HG03558 (cell line): ENCODE results near the gene ZYG11A.

Experiments used
- ATAC-seq: cut with Tn5 transposase; IDR thresholded peaks from one replicate; pipeline ENCODE4 v1.9.1; 2021; ENCODE audit warnings: moderate number of reproducible peaks; ENCODE audit not compliant: unreplicated experiment; ENCODE audit errors: extremely low read depth

ZYG11A gene

DNA sequence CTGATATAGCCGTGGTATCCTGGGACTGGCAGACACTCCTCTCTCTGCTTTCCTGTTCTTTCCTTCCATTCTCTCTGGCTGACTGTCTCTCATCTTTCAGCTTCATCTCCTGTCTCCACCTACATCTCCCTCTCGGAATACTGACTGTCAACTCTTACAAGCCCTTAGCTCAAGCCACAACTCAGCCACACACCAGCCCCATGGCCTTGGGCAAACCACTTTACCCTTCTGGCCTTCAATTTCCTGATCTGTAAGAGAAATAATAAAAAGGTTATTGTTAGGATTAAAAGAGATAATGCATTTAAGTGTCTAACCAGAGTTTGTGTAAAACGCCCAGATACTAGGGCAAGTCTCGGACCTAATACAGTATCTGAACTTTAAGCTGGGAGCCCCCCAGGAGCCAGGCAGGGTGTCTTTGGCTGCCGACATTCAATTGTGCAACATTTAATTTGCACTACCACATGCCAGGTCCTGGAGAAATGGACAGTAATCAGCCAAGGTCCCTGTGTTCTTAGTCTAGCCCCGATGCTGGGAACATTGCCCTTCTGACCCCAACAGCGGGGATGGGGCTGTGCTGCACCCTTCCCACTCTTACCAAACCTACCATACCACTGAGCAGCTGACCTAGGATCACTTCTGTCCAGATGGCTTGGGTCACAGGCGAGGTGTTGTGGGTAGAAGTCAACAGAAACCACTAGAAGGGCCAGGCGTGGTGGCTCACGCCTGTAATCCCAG, 73.8 kb downstream of the ZYG11A start:
- no peak for ATAC-seq

DNA sequence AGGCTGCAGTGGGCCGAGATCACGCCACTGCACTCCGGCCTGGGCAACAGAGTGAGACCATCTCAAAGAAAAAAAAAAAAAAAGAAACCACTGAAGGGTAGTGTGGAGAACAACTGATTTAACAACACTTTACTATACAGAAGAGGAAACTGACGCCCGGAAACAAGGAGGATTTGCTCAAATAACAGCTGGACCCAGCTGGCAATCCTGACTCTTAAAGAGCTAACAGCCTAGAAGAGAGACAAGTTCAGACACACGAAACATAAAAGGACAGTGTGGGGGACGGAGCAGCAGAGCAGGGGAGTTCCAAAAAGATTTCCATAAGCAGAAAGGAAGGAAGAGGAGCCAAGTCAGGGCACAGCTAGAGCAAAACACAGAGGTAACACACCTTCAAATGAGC, 74.6 kb downstream of the ZYG11A start:
- ATAC-seq = no peak

DNA sequence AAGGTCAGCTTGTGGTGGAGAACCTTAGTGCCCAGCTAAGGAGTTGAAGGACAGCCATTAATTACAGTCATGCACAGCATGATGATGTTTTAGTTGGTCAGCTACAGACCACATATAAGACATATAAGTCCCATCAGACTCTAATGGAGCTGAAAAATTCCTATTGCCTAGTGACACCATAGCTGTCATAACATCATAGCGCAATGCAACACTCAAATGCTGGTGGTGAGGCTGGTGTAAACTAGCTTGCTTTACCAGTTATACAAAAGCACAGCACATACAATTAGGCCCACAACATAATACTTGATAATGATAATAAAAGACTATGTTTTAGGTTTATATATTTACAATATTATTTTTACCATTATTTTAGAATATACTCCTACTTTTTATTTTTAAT, 75.0 kb downstream of the ZYG11A start:
- no peak for ATAC-seq

DNA sequence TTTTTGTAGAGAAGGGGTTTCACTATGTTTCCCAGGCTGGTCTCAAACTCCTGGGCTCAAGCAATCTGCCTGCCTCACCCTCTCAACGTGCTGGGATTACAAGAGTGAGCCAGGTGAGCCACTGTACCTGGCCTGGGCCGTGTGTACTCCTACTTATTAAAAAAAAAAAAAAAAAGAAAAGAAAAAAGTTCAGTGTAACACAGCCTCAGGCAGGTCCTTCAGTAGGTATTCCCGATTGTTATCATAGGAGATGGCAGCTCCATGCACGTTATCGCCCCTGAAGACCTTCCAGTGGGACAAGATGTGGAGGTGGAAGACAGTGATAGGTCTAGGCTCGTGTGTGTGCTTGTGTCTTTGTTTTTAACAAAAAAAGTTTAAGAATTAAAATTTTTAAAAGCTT, 75.6 kb downstream of the ZYG11A start:
- ATAC-seq = no peak

- no peak for ATAC-seq
These were observed 76.6 kb downstream of the ZYG11A start for GRCh38 chr1:52919051-52919722.

DNA sequence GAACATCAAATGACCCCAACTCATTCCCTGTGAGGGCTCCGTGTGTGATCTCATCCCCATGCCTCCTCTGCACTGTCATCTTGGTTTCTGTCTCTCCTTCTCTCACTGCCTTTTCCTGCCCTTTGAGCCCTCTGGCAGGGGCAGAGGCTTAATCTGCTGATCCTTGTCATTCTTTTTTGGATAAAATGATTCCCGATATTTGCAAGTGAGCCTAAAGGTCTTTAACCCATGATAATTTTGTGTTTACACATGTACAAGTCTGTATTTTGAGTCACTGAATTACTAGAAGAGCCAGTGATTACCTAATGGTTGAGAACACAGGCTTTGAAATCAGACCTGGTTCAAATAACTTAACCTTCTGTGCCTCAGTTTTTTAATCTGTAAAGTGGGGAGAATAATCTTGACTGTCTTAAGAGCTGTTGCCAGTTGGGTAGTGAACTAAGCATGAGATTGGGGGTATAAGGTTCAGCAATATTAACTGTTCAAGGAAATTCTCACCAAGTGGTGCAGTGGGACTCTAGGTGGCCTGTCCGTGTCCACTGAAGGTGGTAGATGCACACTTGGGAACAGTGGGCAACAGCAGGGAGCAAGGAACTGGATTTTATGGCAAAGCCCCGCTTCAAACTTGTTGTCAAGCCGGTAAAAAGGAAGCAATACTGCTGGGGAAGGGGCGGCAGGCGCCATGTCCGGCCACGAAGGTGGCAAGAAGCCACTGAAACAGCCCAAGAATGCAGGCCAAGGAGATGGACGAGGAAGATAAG, 77.3 kb downstream of the ZYG11A start:
- no peak for ATAC-seq

GRCh38 chr1:52920791-52921291, 78.3 kb downstream of the ZYG11A start:
- no peak for ATAC-seq

DNA sequence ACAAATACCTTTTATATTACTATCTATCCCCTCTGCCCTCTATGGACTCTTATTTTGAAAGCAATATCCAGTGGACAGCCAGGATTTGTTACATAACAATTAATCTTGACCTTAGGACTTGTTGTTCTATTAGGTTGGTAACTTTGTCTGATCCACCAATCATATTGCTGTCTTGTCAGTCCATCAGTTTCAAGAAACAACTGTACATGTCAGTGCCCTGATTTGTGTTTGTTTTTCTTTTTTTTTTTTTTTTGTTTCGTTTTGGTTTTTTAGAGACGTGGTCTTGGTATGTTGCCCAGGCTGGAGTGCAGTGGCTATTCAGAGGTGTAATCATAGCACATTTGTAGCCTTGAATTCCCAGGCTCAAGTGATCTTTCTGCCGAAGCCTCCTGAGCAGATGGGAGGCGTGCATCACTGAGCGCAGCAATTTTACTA, 83.0 kb downstream of the ZYG11A start:
- ATAC-seq = no peak

DNA sequence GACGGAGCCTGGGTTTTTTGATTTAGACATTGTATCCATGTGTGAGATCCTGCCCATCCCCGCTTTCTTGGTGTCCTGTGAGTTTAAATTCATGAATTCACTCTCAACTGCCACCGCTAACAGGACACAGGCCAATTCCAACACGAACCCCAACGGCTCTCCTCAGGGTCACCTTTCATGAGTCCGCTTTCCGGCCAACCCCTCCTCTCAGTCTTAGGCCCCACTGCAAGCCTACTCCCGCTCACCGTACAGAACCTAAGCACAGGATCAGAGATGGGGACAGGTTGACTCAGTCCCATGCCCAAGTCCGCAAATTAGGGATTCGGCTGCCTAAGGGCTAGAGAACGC, 84.3 kb downstream of the ZYG11A start:
- ATAC-seq = no peak

DNA sequence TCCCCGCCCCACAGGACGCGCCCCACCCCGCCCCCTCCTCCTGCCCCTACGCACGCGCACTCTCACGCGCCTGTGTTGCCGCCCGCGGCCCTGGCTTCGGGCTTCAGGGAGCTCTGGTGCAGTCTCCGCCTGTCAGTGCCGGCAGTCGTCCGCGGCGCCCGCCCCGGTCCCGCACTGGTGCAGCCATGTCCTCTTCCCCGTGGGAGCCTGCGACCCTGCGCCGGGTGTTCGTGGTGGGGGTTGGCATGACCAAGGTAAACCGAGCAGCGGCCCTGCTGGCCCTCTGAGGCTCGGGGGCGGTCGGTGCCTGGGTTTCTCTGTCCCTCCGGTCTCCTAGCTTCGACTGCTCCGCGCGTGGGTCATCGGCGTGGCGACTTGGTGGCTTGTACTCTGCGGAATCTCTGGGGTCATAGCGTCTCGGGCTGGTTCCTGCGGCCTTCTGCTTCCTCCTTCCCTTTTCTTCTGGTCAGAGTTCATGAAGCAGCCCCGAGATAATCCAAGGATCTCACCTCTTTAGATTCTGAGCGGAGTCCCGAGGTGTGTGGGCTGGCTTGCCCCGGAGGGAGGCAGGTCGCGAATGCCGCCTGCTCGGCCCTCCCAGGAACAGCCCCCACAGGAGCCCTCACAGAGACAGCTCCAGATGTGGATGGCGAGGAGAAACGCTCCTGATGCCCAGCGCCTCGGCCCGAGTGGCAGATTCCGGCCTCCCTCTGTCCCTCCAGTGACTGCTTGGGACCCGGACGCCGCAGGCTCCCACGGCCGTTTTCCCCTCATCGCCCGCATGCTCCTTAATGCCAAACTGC, 84.9 kb downstream of the ZYG11A start, which contains the start of gene SCP2:
TSS of gene SCP2 (plus strand) at position 65 of the 803 bp plus-strand sequence. CDS start at position 186, 121 bp downstream.
- ATAC-seq = no peak

DNA sequence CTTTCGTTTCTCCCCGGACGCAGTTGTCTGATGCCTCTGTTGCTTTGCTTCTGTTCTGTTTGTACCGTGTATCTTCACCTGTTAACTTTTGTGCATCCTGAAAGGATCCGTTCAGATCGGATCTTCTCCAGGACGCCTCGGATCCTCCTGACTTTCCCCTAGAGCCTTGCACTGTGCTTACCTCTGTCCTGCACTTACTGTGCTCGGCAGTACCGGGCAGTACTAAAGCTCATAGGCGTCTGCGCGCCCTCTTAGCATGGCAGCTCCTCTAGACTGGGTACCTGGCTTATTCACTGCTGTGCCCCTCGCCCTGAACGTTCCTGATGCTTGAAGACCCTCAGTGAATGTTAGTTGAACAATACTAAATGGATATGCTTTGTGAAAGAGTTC, 85.5 kb downstream of the ZYG11A start:
- ATAC-seq = no peak

DNA sequence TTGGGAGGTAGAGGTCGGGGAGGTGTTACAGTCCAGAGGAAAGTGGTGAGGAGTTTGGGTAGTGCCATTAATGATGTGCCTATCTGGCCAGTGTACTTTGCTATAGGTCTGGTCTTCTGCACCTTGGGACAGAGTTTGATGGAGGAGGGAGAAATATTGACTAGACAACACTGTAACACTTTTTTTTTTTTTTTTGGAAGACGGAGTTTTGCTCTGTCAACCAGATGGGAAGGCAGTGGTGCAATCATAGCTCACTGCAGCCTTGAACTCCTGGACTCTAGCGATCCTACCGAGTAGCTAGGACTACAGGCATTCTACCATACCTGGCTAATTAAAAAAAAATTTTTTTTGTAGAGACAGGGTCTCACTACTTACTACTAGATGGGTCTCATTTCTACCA, 86.5 kb downstream of the ZYG11A start:
- no peak for ATAC-seq

DNA sequence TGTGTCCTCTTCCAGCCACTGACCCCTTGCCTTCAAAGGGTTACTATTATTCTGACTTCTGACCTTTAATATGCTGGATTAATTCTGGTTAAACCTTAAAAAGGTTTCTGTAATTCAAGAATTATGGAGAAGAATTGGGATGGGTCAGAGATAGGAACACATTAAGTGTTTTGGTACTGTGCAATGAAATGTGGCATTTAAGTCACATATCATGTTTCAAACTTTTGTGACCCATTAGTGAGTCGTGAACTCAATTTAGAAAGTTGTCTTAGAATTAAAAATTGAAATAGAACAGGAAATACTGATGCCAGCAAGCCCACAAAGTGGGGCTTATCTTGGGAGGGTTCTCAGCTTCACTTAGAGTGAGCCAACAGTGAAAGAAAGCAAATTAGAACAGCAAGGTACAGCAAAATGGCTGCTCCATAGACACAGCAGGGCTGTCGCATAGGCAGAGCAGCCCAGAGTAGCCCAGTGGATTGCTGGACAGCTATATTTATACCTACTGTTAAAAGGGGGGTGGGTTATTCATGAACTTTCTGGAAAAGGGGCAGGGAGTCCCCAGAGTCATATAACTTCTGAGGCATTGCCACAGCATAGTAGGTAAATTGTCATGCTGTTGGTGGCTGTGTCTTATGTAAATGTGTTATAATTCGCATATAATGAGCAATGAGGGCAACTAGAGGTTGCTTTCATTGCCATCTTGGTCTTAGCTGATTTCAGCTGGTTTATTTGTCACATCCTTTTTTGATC, 95.0 kb downstream of the ZYG11A start:
- ATAC-seq = no peak

GRCh38 chr1:52938183-52938451, 95.6 kb downstream of the ZYG11A start:
- no peak for ATAC-seq

DNA sequence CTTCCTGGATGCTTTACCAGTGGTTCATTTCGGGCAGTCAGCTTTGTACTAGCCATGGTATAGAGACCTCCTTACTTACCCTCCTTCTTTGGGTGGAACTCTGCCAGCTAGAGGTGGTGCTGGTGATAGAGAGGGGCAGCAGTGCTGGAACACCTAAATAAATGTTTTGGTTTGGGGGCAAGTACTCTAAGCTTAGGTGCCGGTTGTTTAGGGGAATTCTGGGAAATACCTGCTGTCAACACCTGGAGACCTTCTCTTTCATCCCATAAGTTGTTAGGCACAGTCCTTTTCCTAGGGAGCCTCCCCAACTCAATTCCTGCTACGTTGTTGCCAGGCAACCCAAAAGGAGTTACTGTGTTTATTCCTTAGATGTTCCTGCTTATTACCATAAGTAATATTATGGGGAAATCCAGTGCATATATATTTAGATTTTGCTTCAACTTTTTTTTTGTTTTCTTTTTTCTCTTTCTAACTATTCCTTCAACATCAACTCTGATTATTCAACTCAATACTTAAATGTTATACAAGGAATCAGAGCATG, 101.4 kb downstream of the ZYG11A start:
- ATAC-seq = no peak

DNA sequence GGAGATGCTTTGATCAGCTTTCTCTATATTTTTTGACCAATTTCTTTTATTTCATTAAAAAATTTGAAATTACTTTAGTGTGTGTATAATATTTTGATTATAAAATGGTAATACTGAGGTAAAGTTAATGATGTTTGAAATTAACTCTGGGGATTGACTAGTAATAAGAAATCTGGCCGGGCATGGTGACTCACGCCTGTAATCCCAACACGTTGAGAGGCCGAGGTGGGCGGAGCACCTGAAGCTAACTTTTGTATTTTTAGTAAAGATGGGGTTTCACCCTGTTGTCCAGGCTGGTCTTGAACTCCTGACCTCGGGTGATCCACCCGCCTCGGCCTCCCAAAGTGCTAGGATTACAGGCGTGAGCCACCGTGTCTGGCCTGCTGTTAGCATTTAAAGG, 102.0 kb downstream of the ZYG11A start:
- ATAC-seq = no peak
